GM19463 (cell line): Measurements from ENCODE around the gene GDF10.

Experiments
- ATAC-seq: cut with Tn5 transposase; IDR thresholded peaks from one replicate; pipeline ENCODE4 v1.9.1; 2021; ENCODE audit warnings: mild to moderate bottlenecking, moderate library complexity; ENCODE audit not compliant: unreplicated experiment

GDF10 gene

GRCh38 chr10:47350671-47351640, 51.0 kb downstream of the GDF10 start:
- no peak for ATAC-seq

GRCh38 chr10:47351899-47352815, 52.2 kb downstream of the GDF10 start:
- no peak for ATAC-seq

GRCh38 chr10:47353351-47353750, 53.4 kb downstream of the GDF10 start:
- ATAC-seq: no peak

DNA sequence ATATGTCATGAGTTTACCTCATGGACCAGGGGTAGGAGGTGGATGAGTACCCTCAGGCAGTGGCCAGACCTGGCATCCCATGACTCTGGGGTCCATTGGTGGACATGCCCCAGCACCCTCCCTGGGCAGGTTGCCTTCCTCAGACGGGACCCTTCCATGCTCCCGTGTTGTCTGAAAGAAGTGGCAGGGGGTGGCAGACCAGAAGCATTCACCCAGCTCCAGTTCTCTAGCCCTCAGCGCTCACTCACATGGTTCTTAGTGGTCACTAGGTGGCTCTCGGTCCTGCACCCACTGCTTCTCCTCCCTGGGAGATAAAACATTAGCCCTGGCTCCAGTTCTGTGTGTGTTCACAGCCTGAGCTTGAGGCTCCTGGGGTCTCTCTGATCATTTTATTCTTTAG, 54.2 kb downstream of the GDF10 start:
- ATAC-seq: no peak

GRCh38 chr10:47354900-47355299, 54.9 kb downstream of the GDF10 start:
- ATAC-seq: no peak

DNA sequence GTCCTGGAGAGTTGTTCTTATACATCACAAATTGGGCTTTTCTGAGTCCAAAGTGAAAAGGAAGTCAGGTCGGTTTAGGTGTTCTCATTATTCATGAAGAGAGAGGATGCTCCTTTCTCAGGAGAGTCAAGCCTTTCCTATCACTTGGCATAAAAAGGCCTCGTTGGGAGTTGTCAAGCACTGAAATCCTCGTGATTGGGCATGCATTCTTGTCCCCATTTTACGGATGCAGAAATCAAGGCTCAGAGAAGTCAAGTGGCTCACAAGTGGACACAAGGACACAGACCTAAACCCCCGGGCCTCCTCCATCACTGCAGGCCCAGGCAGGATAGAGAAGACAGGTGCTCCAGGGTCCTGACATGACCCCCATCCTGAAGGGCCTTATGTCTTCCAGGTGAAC, 56.7 kb downstream of the GDF10 start:
- no peak for ATAC-seq

DNA sequence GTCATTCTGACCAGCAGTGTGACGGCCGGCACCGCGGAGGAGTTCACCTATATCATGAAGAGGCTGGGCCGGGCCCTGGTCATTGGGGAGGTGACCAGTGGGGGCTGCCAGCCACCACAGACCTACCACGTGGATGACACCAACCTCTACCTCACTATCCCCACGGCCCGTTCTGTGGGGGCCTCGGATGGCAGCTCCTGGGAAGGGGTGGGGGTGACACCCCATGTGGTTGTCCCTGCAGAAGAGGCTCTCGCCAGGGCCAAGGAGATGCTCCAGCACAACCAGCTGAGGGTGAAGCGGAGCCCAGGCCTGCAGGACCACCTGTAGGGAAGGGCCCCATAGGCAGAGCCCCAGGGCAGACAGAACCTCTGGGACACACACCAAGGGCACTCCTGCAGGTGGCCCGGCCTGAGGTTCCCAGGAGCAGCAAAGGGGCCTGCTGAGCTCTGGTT, 57.2 kb downstream of the GDF10 start:
- no peak for ATAC-seq

- ATAC-seq: no peak
Measured at GRCh38 chr10:47357911-47358310, 57.9 kb downstream of the GDF10 start.

GRCh38 chr10:47358457-47358856, 58.5 kb downstream of the GDF10 start:
- ATAC-seq: no peak

DNA sequence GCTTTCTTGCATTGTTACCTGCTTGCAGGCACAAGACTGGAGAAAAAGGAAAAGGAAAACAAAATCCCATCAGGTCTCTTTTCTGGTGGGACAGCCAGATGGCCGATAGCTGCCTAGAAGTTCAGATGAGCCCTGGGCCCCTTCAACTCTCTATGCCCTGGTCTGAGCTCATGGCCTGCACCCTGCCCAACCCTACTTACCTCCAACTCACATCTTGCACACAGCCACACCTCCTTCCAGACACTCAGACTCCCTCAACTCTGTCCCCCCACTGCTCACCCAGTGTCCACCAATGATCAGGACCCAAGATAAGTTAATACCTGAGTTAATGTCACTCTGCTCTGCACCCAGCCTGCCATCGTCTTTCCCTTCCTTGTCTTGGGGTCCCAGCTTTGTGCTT, 59.1 kb downstream of the GDF10 start:
- no peak for ATAC-seq

- no peak for ATAC-seq
Measured at GRCh38 chr10:47359626-47360418, 59.8 kb downstream of the GDF10 start.

GRCh38 chr10:47360419-47361040, 60.5 kb downstream of the GDF10 start:
- no peak for ATAC-seq

DNA sequence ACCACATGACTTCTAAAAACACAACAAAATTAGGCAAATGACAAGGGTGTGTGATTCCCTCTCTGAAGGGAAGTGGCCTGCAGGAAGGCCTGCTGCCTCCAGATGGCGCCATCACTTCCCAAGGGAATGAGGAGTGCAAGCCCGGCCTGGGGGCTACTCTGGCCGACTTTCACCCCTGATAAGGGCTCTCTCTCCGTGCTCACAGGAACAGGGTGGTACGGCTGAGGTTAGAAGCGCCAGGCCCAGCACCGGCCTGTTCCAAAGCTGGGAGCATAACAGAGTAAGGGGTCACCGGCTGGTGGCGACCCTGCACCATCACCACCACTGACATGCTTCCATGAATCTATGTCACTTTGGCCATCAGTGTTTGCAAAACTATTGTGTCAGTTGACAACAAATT, 61.3 kb downstream of the GDF10 start:
- ATAC-seq: no peak

DNA sequence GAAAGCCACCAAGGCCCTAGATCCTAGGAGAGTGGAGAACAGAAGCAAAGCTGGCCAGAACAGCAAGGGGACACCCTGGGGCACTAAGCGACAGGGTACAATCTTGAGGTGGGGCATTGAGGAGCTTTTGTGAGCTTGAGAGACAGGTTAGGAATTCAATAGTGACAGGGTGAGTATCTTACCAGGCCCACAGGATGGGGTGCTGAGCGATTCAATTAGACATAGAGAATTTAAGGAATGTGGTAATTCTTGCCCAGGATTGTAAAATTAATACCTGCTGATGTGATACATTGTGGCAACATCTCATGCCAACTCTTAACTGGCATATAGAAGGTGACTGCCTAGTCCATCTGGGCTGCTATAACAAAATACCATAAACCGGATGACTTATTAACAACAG, 62.2 kb downstream of the GDF10 start:
- ATAC-seq: no peak
